ENCODE results near the gene RNASE8.
"Not testable (repeated sequence)": the region's sequence is repeated elsewhere in the genome, so short reads cannot be mapped to it uniquely, and the experiment has no call there.

Gene RNASE8

GRCh38 chr14:21030531-21030930, 27.1 kb upstream of the RNASE8 start:
- DNase-seq (ENCODE audit: low read depth in 2 of 2), result no peak

- DNase-seq (ENCODE audit: low read depth in 2 of 2), result no peak
These were observed 25.1 kb upstream of the RNASE8 start for GRCh38 chr14:21032326-21033132.

- DNase-seq (ENCODE audit: low read depth in 2 of 2), result no peak
These were observed 24.4 kb upstream of the RNASE8 start for GRCh38 chr14:21033133-21033698.

GRCh38 chr14:21034707-21035106, 22.9 kb upstream of the RNASE8 start, which contains the start of gene RNASE13:
RNASE13 (minus strand) TSS chr14:21034807; CDS start chr14:21034288, 519 bp downstream.
- DNase-seq (ENCODE audit: low read depth in 2 of 2), result no peak

DNA sequence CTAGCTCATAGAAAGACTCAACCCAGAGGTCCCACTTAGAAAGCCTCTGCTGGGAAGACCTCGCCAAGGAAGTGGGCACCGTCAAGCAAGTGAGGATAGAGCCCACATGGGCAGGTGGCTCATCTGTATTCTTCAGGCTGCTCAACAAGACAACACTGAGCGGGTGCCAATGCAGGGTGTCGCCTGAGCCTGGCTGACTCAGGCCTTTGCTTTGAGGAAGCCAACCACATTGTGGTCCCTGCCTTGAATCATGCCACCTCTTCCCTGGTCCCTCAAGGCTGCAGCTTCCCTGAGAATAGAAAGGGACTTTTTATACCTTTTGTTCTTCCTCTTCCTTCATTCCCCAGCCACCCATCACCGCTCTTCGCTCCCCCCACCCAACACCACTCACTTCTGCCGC, 20.9 kb upstream of the RNASE8 start:
- no peak for DNase-seq (ENCODE audit: low read depth in 2 of 2)

DNA sequence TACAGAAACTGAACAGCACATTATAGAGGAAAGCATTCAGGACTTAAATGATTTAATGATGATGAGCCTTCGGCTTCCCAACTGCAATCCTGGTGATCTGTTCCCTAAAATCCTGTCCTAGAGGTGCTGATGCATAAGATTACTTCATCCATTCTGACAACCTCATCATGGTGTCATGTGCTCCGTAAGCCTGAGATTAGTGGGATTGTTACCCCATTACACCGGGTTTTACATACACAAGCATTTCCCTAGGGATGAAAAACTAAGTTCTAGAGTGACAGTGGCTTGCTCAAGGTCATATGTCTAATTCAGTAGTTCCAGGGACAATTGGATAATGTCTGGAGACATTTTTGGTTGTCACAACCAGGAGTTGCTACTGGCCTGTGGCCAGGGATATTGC, 20.5 kb upstream of the RNASE8 start:
- DNase-seq (ENCODE audit: low read depth in 2 of 2), result no peak

GRCh38 chr14:21038441-21039422, 18.9 kb upstream of the RNASE8 start:
- DNase-seq (ENCODE audit: low read depth in 2 of 2), result no peak

DNA sequence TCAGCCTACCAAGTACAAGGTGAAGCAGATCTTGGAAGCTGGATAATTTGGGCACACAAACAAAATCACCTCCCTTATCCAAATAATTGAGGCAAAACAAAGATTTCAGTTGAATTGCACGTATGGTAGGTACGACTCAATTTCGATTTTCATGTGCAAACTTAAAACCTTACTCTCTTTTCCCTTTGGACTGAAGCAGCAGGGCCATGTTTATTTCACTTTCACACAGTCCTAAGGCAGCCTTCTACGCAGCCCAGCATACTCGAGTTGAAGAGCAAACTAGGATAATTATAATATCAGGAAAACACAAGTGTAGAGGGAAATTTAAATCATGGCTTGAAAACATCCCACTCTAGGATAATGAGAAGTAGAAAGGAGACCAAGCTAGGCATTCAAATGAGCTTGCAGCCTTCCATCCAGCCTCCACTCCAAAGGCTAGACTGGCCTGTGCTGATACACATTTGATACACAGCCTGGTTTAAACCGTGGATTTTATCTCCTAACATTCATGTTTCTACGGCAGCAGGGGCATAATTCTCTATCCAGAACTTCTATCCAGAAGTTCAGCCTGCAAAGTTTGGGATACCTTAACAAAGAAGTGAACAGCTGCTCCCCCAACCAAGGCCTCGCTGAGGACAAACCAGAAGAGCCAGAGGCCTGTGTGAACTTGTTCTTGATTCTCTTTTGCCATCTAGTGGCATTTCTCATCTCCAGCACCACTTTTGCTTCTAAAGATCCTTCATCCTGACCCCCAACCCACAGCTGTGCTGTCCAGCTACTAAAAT, 17.8 kb upstream of the RNASE8 start:
- no peak for DNase-seq (ENCODE audit: low read depth in 2 of 2)

DNA sequence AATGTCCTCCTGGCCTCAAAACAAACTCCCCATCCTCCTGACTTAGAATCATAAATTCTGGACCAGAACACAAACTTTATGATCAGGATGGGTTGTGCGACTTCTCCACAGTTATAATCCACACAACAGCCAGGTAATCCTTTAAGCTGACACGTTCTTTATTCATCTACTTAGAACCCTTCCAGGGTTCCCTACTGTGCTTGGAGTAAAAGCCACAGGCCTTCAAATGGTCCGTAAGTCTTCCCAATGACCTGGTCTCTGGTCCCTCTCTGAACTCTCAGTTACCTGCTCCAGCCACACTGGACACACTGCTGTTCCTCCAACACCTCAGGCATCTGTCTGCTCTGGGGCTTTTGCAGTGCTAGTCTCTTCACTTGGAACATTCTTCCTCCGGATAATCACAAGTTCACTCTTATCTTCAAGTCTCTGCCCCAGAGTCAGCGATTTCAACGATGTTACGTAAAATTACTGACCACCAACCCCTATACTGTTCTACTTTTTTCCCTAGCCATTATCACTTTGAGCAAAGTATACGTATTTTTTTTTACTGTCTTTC, 17.2 kb upstream of the RNASE8 start:
- DNase-seq (ENCODE audit: low read depth in 2 of 2), result no peak

DNA sequence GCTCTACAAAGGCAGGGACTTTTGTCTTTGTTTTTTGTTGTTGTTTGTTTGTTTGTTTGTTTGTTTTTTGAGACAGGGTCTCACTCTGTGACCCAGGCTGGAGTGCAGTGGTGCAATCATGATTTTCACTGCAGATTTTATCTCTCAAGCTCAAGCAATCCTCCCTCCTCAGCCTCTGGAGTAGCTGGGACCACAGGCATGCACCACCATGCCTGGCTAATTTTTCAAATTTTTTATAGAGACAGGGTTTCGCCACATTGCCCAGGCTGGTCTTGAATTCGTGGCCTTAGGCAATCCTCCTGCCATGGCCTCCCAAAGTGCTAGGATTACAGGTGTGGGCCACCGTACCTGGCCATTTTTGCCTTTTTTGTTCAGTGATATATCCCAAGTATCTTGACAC, 16.7 kb upstream of the RNASE8 start:
- DNase-seq (ENCODE audit: low read depth in 2 of 2), result not testable (repeated sequence)

- DNase-seq (ENCODE audit: low read depth in 2 of 2), result no peak
These were observed 15.8 kb upstream of the RNASE8 start, which contains the start of gene RNASE7 for GRCh38 chr14:21041676-21042433. RNASE7 (plus strand) TSS chr14:21042362; CDS start chr14:21042993, 631 bp downstream.

- DNase-seq (ENCODE audit: low read depth in 2 of 2), result no peak
These were observed 14.7 kb upstream of the RNASE8 start for GRCh38 chr14:21042918-21043317.

DNA sequence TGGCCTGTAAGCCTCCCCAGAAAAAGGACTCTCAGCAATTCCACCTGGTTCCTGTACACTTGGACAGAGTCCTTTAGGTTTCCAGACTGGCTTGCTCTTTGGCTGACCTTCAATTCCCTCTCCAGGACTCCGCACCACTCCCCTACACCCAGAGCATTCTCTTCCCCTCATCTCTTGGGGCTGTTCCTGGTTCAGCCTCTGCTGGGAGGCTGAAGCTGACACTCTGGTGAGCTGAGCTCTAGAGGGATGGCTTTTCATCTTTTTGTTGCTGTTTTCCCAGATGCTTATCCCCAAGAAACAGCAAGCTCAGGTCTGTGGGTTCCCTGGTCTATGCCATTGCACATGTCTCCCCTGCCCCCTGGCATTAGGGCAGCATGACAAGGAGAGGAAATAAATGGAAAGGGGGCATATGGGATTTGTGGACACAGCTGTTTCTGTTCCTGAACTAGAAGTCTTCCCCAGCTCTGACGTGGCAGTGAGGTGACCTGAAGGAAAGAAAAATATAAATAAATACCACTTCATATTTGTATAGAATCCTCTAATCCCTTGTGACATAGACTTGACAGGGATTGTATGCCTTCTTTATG, 14.1 kb upstream of the RNASE8 start:
- DNase-seq (ENCODE audit: low read depth in 2 of 2), result no peak

- DNase-seq (ENCODE audit: low read depth in 2 of 2), result no peak
These were observed 13.5 kb upstream of the RNASE8 start for GRCh38 chr14:21043974-21044618.

DNA sequence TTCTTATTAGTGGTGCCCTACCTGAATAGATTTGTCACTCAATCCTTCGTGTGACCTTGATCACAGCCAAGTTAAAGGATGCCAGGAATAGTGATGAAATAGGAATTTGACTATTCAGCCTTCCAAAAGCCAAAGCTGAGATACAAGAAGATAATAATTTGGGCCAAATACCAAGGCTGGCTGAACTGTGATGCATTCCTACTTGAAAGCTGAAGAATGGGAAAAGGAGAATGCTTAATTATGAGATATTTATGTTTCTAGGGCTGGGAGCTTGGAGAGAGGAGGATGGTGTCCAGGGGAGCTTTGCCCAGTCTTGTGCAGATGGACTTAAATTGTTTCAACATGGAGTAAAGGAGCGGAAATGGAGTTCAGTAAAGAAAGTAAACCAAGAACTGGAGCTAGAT, 10.2 kb upstream of the RNASE8 start:
- DNase-seq (ENCODE audit: low read depth in 2 of 2), result no peak

DNA sequence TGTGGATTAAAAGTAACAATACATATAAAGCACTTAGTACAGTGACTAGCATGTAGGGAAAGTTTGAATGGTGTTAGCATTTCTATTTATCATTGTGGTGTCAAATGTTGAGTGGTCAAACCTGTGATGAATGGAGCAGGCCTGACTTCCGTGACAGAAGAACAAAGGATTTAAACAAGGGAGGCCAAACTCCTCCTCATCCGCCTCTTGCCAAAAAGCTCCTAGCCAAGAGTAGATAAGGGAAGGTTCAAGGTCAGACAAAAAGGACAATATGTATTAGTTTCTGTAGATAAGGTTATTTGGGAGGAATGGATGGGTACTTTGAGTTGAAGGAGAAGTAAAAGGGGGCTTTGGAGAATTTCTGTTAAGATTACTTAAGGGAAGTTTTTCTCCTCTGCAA, 9.0 kb upstream of the RNASE8 start:
- DNase-seq (ENCODE audit: low read depth in 2 of 2), result no peak

GRCh38 chr14:21049271-21049673, 8.3 kb upstream of the RNASE8 start:
- DNase-seq (ENCODE audit: low read depth in 2 of 2), result no peak

GRCh38 chr14:21050597-21050996, 7.0 kb upstream of the RNASE8 start:
- DNase-seq (ENCODE audit: low read depth in 2 of 2), result no peak

All from stimulated activated CD8-positive, alpha-beta memory T cell treated with anti-CD3 and anti-CD28 coated beads, Interleukin-7, amount 100 ng/mL, for 4 hours (primary cell).